ENCODE results near the gene ZNF407.

The ZNF407 gene

GRCh38 chr18:74803769-74804168, 206.1 kb downstream of the ZNF407 start:
- TF ChIP-seq SNAI2 (CRISPR knock-in tag; IDR thresholded peaks at IDR 0.05) (no peak), CSDC2 (CRISPR knock-in tag; IDR thresholded peaks at IDR 0.05) (no peak), PPARA (CRISPR knock-in tag; IDR thresholded peaks at IDR 0.05; ENCODE audit: borderline replicate concordance) (no peak), BACH2 (CRISPR knock-in tag; IDR thresholded peaks at IDR 0.05; ENCODE audit: borderline replicate concordance) (no peak), CSRNP3 (CRISPR knock-in tag; IDR thresholded peaks at IDR 0.05) (no peak), RARB (CRISPR knock-in tag; IDR thresholded peaks at IDR 0.05) (no peak), PATZ1 (CRISPR knock-in tag; IDR thresholded peaks at IDR 0.05; ENCODE audit: borderline replicate concordance) (no peak), POU6F1 (CRISPR knock-in tag; IDR thresholded peaks at IDR 0.05; ENCODE audit: borderline replicate concordance, low read depth) (no peak), ESRRG (CRISPR knock-in tag; IDR thresholded peaks at IDR 0.05) (no peak), TCF4 (CRISPR knock-in tag; IDR thresholded peaks at IDR 0.05; ENCODE audit: borderline replicate concordance) (no peak), TOX (CRISPR knock-in tag; IDR thresholded peaks at IDR 0.05; ENCODE audit: borderline replicate concordance) (no peak), ZNF70 (CRISPR knock-in tag; IDR thresholded peaks at IDR 0.05) (no peak), ZNF8 (CRISPR knock-in tag; IDR thresholded peaks at IDR 0.05) (no peak), ZNF565 (CRISPR knock-in tag; conservative IDR thresholded peaks at IDR 0.05; ENCODE audit: low read depth) (no peak), ZC3H10 (CRISPR knock-in tag; IDR thresholded peaks at IDR 0.05) (no peak), ARNTL (CRISPR knock-in tag; IDR thresholded peaks at IDR 0.05; ENCODE audit: borderline replicate concordance, low read depth) (no peak), ZFP30 (CRISPR knock-in tag; IDR thresholded peaks at IDR 0.05) (no peak)
- TF ChIP-seq, protein P1, sequence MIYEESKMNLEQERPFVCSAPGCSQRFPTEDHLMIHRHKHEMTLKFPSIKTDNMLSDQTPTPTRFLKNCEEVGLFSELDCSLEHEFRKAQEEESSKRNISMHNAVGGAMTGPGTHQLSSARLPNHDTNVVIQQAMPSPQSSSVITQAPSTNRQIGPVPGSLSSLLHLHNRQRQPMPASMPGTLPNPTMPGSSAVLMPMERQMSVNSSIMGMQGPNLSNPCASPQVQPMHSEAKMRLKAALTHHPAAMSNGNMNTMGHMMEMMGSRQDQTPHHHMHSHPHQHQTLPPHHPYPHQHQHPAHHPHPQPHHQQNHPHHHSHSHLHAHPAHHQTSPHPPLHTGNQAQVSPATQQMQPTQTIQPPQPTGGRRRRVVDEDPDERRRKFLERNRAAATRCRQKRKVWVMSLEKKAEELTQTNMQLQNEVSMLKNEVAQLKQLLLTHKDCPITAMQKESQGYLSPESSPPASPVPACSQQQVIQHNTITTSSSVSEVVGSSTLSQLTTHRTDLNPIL (CRISPR knock-in tag; IDR thresholded peaks at IDR 0.05; ENCODE audit: low read depth): no peak
- TF ChIP-seq, protein P2, sequence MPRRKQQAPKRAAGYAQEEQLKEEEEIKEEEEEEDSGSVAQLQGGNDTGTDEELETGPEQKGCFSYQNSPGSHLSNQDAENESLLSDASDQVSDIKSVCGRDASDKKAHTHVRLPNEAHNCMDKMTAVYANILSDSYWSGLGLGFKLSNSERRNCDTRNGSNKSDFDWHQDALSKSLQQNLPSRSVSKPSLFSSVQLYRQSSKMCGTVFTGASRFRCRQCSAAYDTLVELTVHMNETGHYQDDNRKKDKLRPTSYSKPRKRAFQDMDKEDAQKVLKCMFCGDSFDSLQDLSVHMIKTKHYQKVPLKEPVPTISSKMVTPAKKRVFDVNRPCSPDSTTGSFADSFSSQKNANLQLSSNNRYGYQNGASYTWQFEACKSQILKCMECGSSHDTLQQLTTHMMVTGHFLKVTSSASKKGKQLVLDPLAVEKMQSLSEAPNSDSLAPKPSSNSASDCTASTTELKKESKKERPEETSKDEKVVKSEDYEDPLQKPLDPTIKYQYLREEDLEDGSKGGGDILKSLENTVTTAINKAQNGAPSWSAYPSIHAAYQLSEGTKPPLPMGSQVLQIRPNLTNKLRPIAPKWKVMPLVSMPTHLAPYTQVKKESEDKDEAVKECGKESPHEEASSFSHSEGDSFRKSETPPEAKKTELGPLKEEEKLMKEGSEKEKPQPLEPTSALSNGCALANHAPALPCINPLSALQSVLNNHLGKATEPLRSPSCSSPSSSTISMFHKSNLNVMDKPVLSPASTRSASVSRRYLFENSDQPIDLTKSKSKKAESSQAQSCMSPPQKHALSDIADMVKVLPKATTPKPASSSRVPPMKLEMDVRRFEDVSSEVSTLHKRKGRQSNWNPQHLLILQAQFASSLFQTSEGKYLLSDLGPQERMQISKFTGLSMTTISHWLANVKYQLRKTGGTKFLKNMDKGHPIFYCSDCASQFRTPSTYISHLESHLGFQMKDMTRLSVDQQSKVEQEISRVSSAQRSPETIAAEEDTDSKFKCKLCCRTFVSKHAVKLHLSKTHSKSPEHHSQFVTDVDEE (CRISPR knock-in tag; IDR thresholded peaks at IDR 0.05): no peak
- ATAC-seq: no peak

DNA sequence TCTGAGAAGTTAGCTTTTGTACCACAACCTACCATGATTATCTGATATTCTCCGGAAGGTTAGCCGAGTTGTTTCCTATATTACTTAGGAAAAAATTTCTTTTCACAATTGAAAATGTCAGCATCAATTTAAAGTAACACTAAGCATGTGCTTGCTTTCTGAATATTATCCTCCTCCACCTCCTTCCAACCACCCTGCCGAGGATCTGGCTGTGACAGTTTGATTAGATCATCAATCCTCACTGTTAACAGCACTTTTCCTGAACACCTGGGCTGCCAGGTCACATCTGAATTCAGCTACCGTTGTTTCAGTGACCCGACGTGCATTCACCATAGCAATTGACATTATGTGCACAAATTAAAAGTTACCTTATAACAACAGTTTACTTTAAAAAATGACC, 207.0 kb downstream of the ZNF407 start:
- TF ChIP-seq TCF4 (CRISPR knock-in tag; IDR thresholded peaks at IDR 0.05; ENCODE audit: borderline replicate concordance) (peak; percentile 53; the same call in 1 of the 2 replicates), ISL1 (CRISPR knock-in tag; IDR thresholded peaks at IDR 0.05) (peak; percentile 64; the same call in 1 of the 2 replicates), RARB (CRISPR knock-in tag; IDR thresholded peaks at IDR 0.05) (0 out of 2 replicates have a peak, but pooled peaks have one; percentile 9), ZNF8 (CRISPR knock-in tag; IDR thresholded peaks at IDR 0.05) (no peak), SNAI2 (CRISPR knock-in tag; IDR thresholded peaks at IDR 0.05) (no peak), ZC3H10 (CRISPR knock-in tag; IDR thresholded peaks at IDR 0.05) (no peak), ZNF70 (CRISPR knock-in tag; IDR thresholded peaks at IDR 0.05) (no peak), PATZ1 (CRISPR knock-in tag; IDR thresholded peaks at IDR 0.05; ENCODE audit: borderline replicate concordance) (no peak), ZFP30 (CRISPR knock-in tag; IDR thresholded peaks at IDR 0.05) (no peak), PPARA (CRISPR knock-in tag; IDR thresholded peaks at IDR 0.05; ENCODE audit: borderline replicate concordance) (no peak), TOX (CRISPR knock-in tag; IDR thresholded peaks at IDR 0.05; ENCODE audit: borderline replicate concordance) (0 out of 2 replicates have a peak, but pooled peaks have one; percentile 24), ARNTL (CRISPR knock-in tag; IDR thresholded peaks at IDR 0.05; ENCODE audit: borderline replicate concordance, low read depth) (no peak), ZNF565 (CRISPR knock-in tag; conservative IDR thresholded peaks at IDR 0.05; ENCODE audit: low read depth) (no peak)
- TF ChIP-seq, protein P1 (CRISPR knock-in tag; IDR thresholded peaks at IDR 0.05; ENCODE audit: low read depth): no peak
- TF ChIP-seq, protein P2 (CRISPR knock-in tag; IDR thresholded peaks at IDR 0.05): peak; percentile 69; the same call in 1 of the 2 replicates
- peak; percentile 83 for ATAC-seq
